GM15510 (cell line): ENCODE results near the gene SOD1.

ENCODE experiments used
- POLR2A ChIP-seq: IDR thresholded peaks from 3 replicates; pipeline ENCODE4 v1.6.1; 2011; ENCODE audit warnings: borderline replicate concordance; ENCODE audit not compliant: insufficient read length; ENCODE audit errors: extremely low read depth

SOD1 gene

DNA sequence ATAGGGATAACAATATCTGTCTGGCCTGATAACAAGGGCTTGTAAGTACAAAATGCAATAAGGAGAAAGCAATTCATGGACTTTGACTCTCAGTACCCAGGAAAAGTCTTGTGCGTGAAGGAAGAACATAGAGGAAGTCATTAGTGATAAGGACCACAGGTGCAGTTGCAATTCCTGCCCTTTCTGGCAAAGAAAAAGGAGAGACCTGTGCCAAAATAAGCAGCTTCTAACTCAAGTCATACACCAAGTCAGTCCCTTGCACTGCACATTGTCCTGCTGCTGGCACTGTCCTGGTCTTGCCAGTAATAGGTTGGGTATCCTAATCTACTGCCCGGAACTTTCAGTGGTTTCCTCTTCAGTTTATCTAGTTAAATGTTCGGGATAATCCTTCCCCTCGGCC is 14.8 kb upstream of the SOD1 start:
- no peak for TF ChIP-seq POLR2A

DNA sequence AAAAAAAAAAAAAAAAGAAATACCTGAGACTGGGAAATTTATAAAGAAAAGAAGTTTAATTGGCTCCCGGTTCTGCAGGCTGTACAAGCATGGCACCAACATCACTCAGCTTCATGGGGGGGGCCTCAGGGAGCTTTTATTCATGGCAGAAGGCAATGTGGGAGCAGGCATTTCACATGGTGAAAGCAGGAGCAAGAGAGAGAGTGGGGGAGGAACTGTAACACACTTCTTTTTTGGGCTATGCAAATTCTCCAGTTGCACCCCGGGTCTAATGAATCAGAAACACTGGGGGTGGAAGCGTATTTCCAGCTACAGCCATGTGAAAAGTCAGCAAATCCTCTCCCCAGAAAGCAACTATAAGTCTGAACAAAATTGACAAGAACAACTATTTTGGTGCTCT is 11.8 kb upstream of the SOD1 start:
- no peak for TF ChIP-seq POLR2A

DNA sequence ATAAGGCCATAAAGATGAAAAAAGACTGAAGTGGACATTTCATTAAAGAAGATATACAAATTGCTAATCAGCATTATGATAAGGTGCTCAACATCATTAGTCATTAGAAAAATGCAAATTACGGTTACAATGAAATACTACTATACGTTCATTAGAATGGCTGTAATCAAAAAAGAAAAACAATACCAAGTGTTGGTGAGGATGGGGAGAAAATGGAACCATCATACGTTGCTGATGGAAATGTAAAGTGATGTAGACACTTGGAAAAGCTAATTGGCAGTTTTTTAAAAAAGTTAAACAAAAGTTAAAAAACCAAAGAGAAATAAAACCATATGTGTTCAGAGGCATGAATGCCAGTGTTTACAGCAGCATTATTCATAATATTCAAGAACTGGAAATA is 8.6 kb upstream of the SOD1 start:
- TF ChIP-seq POLR2A, result no peak

DNA sequence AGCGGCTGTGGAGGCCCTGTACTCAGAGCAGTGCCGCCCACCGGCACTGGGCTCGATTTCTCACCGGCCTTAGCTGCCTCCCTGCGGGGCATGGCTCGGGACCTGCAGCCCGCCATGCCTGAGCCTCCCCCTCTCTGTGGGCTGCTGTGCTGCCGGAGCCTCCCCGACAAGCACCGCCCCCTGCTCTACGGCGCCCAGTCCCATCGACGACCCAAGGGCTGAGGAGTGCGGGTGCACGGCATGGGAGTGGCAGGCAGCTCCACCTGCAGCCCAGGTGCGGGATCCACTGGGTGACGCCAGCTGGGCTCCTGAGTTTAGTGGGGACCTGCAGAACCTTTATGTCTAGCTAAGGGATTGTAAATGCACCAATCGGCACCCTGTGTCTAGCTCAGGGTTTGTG is 5.2 kb upstream of the SOD1 start:
- no peak for TF ChIP-seq POLR2A

DNA sequence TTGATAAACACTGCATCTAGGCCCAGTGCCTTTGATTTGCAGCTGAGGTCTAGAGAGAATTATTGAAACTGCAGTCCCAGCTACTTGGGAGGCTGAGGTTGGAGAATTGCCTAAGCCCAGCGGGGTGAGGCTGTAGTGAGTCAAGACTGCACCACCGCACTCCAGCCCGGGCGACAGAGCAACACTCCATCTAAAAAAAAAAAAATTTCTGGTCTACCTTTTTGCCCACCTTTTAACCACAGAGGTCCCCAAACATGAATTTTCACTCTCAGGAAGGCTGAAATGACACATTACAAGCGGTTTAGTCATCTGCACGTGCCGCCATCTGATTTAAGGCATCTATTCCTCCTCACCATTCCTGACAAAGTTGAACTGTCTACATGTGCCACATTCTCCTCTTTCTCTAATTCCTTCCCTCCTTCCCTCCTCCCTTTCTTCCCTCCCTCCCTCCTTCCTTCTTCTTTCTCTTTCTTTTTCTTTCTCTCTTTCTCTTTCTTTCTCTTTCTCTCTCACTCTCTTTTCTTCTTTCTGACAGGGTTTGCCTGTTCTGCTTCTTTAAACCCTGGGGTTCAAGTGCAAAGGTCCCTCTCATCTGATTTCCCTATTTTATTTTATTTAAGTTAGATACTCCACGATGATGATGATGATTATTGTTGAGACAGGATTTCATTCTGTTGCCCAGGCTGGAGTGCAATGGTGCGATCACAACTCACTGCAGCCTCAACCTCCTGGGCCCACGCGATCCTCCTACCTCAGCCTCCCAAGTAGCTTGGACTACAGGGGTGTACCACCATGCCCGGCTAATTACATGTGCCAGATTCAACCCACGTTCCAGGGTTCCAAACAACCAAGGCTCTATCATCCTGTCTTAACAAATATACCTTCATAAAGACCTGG is 3.0 kb upstream of the SOD1 start:
- no peak for TF ChIP-seq POLR2A

DNA sequence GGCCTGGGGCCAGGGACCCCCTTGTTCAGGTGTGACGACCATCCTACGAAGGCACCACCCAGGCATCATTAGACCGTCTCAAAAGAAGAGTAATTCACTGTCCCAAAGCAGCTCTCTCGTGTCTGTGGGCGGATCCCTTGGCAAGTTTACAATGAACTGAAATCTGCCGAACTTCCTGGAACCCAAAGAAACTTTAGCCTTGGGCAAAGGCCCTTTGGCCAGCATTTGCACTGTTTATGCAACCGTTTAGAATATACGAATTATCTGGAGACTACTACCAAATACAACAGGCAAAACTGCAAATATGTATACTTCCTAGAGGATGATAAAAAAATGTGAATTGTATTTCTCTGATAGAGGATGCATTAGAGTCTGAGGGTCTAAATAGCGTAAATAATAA is 1.4 kb upstream of the SOD1 start:
- no peak for TF ChIP-seq POLR2A

DNA sequence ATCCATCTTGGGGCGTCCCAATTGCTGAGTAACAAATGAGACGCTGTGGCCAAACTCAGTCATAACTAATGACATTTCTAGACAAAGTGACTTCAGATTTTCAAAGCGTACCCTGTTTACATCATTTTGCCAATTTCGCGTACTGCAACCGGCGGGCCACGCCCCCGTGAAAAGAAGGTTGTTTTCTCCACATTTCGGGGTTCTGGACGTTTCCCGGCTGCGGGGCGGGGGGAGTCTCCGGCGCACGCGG is 282 bp upstream of the SOD1 start:
- no peak for TF ChIP-seq POLR2A

DNA sequence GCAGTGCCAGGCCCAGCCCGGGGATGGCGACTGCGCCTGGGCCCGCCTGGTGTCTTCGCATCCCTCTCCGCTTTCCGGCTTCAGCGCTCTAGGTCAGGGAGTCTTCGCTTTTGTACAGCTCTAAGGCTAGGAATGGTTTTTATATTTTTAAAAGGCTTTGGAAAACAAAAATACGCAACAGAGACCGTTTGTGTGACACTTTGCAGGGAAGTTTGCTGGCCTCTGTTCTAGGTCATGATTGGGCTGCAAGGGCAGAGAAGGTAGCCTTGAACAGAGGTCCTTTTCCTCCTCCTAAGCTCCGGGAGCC is 719 bp downstream of the SOD1 start:
- no peak for TF ChIP-seq POLR2A

DNA sequence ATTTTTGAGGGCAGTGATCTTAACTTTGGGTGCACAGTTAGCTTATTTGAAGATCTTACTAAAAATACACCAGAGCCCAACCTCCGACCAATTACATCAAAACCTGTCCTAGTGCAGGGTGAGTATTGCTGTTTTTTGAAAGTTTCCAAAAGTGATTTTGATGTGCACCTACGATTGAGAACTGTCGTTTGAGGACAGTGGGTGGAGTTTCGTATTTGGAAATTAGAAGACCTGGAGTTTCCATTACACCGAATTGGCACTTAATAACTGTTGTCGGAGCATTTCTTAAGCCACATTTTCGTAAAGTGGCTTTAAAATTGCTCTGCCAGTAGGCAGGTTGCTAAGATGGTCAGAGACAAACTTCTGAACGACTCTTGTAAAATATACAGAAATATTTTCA is 1.1 kb downstream of the SOD1 start:
- no peak for TF ChIP-seq POLR2A

DNA sequence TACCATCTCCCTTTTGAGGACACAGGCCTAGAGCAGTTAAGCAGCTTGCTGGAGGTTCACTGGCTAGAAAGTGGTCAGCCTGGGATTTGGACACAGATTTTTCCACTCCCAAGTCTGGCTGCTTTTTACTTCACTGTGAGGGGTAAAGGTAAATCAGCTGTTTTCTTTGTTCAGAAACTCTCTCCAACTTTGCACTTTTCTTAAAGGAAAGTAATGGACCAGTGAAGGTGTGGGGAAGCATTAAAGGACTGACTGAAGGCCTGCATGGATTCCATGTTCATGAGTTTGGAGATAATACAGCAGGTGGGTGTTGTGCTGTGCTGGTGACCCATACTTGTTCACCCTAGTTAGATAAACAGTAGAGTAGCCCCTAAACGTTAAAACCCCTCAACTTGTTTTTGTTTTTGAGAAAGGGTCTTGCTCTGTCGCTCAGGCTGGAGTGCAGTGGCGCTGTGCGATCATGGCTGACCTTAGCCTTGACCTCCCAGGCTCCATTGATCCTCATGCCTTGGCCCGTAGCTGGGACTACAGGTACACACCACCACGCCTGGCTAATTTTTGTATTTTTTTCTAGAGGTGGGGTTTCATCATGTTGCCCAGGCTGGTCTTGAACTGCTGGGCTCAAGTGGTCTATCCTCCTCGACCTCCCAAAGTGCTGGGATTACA is 4.2 kb downstream of the SOD1 start:
- TF ChIP-seq POLR2A, result no peak

DNA sequence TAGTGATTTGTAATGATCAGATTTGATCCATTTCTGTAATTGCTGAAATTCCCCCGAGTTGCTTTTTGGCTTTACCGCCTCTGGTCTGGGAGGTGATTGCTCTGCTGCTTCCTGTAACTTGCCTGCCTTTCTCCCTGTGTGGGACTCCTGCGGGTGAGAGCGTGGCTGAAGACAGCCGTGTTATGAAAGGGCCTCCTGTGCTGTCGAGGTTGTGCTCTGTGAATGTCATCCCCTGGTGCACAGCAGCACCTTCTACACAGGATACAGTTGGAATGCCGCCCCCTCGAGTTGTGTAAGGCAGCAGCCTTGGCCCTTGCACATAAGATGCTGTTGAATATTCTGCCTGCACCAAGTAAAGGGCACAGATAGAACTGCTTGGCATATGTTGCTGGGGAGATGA is 5.9 kb downstream of the SOD1 start:
- no peak for TF ChIP-seq POLR2A

DNA sequence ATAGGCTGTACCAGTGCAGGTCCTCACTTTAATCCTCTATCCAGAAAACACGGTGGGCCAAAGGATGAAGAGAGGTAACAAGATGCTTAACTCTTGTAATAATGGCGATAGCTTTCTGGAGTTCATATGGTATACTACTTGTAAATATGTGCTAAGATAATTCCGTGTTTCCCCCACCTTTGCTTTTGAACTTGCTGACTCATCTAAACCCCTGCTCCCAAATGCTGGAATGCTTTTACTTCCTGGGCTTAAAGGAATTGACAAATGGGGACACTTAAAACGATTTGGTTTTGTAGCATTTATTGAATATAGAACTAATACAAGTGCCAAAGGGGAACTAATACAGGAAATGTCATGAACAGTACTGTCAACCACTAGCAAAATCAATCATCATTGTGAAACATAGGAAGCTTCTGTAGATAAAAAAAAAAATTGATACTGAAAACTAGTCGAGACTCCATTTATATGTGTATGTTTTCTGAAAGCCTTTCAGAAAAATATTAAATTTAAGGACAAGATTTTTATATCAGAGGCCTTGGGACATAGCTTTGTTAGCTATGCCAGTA is 7.0 kb downstream of the SOD1 start:
- TF ChIP-seq POLR2A, result no peak

DNA sequence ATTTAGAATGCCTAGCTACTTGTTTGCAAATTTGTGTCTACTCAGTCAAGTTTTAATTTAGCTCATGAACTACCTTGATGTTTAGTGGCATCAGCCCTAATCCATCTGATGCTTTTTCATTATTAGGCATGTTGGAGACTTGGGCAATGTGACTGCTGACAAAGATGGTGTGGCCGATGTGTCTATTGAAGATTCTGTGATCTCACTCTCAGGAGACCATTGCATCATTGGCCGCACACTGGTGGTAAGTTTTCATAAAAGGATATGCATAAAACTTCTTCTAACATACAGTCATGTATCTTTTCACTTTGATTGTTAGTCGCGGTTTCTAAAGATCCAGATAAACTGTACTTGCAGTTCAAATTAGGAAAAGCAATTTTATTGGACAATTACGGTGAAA is 7.6 kb downstream of the SOD1 start:
- no peak for TF ChIP-seq POLR2A

DNA sequence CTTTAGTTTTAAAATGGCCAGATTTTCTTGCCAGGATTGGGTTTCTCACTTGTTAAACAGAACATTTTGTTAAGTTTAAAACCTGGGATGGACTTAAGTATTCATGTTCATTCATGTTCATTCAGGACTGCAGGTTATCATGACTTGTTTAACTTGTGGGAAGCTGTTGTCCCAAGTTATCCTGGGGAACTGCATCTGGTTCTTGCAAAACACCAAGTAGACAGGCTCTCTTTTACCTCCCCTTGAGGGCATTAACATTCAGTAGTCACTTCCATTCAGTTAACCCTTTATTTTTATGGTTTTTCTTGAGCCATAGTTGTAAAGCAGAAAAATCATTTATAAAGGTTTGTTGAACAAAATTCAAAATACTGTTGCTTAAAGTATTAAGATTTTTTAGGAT is 8.1 kb downstream of the SOD1 start:
- no peak for TF ChIP-seq POLR2A

DNA sequence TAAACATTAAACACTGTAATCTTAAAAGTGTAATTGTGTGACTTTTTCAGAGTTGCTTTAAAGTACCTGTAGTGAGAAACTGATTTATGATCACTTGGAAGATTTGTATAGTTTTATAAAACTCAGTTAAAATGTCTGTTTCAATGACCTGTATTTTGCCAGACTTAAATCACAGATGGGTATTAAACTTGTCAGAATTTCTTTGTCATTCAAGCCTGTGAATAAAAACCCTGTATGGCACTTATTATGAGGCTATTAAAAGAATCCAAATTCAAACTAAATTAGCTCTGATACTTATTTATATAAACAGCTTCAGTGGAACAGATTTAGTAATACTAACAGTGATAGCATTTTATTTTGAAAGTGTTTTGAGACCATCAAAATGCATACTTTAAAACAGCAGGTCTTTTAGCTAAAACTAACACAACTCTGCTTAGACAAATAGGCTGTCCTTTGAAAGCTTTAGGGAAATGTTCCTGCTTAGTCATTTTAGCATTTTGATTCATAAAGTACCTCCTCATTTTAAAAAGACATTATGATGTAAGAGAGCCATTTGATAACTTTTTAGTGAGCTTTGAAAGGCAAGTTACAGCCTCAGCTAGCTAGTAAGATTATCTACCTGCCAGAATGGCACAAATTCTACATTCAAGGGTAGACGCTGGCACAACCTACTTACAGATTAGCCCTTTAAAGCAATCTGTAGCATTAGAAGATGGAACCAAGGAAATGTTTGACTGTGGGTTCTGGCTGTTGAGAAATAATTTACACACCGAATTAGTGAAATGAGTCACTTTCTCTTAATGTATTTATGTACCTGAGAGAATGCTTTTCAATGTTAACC is 9.4 kb downstream of the SOD1 start:
- no peak for TF ChIP-seq POLR2A
